Measurements from ENCODE around the gene ZBTB20. TPM values are rescaled to one million over a fixed set of nuclear protein-coding genes. Genes with fewer than 3 reads are reported as not detected.

The ZBTB20 gene
- total and polyA plus RNA-seq, 10 of the 15 experiments (the other 5 are each of a cell fraction or from before 2014, with no cell fraction given): 0.20 to 5.5 (median 2.2) TPM

GRCh38 chr3:114706591-114707232 is 440.4 kb downstream of the ZBTB20 start (continued):
- TF ChIP-seq HSF1 (IDR thresholded peaks at IDR 0.05; ENCODE audit: low read depth, low read length) (no peak), USF1 (IDR thresholded peaks at IDR 0.05; ENCODE audit: borderline replicate concordance, extremely low read length, insufficient read depth, low read depth, low read length) (no peak), ZBTB40 (IDR thresholded peaks at IDR 0.05; ENCODE audit: borderline replicate concordance) (no peak), NR2C1 (IDR thresholded peaks at IDR 0.05) (no peak), MTA2 (IDR thresholded peaks at IDR 0.05; ENCODE audit: low read depth) (peak; percentile 46; the same call in 1 of the 2 replicates), ZNF592 (IDR thresholded peaks at IDR 0.05) (no peak), PRDM15 (CRISPR knock-in tag; IDR thresholded peaks at IDR 0.05) (no peak), CREM (IDR thresholded peaks at IDR 0.05; ENCODE audit: low read depth) (peak; percentile 80), GABPA (IDR thresholded peaks at IDR 0.05; ENCODE audit: low read depth) (no peak), TAF1 (IDR thresholded peaks at IDR 0.05; ENCODE audit: borderline replicate concordance, low read depth, low read length) (no peak), ZBED1 (IDR thresholded peaks at IDR 0.05; ENCODE audit: borderline replicate concordance) (peak; percentile 63; the same call in 1 of the 2 replicates), POLR2AphosphoS5 (IDR thresholded peaks at IDR 0.05; ENCODE audit: low read length) (no peak), SPI1 (IDR thresholded peaks at IDR 0.05; ENCODE audit: borderline replicate concordance, insufficient read depth, low read depth, low read length) (no peak), SREBF1 (IDR thresholded peaks at IDR 0.05; ENCODE audit: low read length) (no peak), ZZZ3 (IDR thresholded peaks at IDR 0.05; ENCODE audit: control insufficient read depth, insufficient read length, low read depth) (no peak)
